GM18511 (cell line): ENCODE measurements around the gene ZSCAN5B.
"Not testable (repeated sequence)": the region's sequence is repeated elsewhere in the genome, so short reads cannot be mapped to it uniquely, and the experiment has no call there.

Experiments
- ATAC-seq: cut with Tn5 transposase; IDR thresholded peaks from one replicate; pipeline ENCODE4 v1.9.1; 2021; ENCODE audit warnings: mild to moderate bottlenecking, moderate library complexity; ENCODE audit not compliant: unreplicated experiment

ZSCAN5B gene, protein sequence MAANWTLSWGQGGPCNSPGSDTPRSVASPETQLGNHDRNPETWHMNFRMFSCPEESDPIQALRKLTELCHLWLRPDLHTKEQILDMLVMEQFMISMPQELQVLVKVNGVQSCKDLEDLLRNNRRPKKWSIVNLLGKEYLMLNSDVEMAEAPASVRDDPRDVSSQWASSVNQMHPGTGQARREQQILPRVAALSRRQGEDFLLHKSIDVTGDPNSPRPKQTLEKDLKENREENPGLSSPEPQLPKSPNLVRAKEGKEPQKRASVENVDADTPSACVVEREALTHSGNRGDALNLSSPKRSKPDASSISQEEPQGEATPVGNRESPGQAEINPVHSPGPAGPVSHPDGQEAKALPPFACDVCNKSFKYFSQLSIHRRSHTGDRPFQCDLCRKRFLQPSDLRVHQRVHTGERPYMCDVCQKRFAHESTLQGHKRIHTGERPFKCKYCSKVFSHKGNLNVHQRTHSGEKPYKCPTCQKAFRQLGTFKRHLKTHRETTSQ

DNA sequence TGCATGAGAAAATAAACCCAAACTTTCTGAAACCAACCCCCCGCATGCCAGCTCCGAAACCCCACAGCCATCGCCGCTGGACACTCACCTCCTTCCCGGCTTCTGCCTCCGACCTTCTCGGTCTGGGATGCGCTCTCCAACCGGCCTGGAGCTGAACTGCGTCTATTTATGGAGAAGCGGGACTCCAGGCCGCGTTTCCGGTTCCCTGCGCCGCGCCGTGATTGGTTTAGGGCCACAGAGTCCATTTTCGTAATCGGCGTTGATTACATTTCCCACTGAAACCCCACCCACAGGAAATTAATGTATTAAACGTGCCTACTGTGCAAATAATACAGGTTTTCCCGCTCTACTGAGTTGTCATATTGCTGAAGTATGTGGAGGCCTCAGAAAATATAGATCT is at the start of gene ZSCAN5B:
TSS of gene ZSCAN5B (minus strand) at position 138 of the 400 bp plus-strand sequence. CDS start 4,731 bp downstream, outside the sequence.
- not testable (repeated sequence) for ATAC-seq

DNA sequence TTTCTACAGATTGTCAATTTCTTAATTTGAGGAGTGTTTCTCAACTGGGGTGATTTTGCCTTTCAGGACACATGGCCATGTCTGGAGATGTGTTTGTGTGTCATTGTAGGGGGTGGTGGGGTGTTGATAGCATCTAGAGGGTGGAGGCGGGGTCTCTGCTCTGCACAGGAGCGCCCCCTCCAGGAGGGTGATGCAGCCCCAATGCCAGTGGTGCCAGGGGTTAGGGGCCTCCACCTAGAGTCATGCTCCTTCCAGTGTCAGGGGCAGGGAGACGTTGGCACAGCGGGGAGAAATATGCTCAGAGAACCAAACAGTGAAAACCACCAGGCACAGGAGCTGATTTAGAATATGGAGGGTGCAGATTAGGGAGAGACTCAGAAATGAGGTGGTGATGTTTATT is 48.2 kb upstream of the ZSCAN5B start:
- ATAC-seq = not testable (repeated sequence)

DNA sequence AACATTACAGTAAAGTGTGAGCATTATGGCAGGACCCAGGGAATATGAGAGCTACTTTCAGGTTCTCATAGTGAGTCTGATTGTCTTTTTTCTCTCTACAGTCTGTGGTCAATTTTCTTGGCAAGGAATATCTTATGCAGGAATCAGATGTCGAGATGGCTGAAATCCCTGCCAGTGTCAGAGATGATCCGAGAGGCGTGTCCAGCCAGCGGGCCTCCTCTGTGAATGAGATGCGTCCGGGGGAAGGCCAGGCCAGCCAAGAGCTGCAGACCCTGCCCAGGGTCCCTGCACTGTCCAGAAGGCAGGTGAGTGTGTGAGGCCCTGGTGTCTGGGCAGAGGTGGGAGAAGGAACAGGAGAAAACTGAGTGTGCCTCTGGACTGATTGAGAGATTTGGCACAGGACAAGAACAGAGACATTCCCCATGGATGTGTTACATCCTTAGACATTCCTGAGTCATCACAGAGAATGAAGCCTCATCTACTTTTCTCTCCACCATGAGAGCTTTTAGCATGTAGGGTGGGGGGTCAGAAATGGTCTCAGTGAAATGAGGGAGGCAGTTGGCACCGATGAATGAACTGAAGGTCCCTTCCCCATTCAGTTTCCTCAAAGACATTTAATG is 47.6 kb upstream of the ZSCAN5B start:
- no peak for ATAC-seq

- ATAC-seq = no peak
Observed at GRCh38 chr19:56223481-56223880, 25.9 kb upstream of the ZSCAN5B start.

DNA sequence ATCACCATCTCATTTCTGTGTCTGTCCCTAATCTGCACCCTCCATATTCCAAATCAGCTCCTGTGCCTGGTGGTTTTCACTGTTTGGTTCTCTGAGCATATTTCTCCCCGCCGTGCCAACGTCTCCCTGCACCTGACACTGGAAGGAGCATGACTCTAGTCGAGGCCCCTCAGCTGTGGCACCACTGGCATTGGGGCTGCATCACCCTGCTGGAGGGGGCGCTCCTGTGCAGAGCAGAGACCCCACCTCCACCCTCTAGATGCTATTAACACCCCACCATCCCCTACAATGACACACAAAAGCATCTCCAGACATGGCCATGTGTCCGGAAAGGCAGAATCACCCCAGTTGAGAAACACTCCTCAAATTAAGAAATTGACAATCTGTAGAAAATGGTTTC is 25.3 kb upstream of the ZSCAN5B start:
- no peak for ATAC-seq

DNA sequence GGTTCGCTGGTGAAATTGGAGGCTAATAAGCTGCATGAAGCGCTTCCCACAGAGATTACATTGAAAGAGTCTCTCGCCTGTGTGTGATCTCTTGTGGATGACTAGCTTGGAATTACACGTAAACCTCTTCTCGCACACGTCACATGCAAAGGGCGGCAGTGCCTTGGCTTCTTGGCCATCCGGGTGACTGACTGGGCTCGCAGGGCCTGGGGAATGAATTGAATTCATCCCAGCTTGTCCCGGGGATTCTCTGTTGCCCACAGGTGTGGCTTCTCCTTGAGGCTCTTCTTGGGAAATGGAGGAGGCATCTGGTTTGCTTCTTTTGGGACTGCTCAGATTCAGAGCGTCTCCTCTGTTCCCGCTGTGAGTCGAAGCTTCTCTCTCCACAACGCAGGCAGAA is 24.3 kb upstream of the ZSCAN5B start:
- no peak for ATAC-seq

- not testable (repeated sequence) for ATAC-seq
Observed at GRCh38 chr19:56221442-56221841, 23.9 kb upstream of the ZSCAN5B start.

- no peak for ATAC-seq
Observed at GRCh38 chr19:56218961-56219360, 21.4 kb upstream of the ZSCAN5B start.

DNA sequence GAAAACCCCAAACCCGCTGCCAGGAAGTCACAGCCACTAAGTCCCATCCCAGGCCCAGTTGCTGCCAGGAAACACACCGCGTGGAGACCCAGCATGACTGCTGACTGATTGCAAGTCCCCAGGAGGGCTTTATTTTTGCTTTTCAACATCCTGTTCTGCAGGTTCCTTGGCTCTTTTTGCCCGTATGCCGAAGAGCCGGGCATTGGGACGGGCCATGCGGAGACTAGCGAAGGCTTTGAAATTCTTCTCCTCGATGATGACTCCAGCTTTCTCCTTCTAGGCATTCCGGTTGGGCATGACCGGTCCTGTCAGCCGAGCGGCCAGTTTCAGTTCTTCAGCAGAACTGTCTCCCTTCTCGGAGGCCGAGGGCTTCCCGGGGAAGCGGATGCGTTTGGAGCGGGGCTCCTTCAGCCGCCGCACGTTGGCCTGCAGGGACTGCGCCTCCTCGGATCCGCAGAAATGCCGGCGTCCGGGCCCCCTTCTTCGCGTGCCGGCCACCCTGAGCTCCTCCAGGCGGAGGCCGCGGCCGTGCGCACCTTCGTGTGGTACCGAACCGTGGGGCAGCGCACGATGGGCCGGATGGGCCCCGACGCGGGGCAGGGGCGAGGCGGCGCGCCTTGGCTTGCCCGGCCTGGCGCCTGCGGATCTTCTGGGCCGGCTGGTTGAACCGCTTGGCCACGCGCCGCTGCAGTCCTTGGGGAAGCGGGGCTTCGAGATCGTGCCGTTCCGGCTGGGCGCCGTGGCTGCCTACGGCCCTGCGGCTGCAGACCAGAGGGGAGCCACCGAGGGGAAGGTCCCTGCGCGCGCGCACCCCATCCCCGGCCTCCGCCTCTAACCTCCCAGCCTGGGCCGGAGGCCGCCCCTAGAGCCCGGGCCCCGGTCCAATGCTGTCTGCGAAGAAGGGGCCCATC is 19.7 kb upstream of the ZSCAN5B start:
- no peak for ATAC-seq

GRCh38 chr19:56211718-56212117 is 14.1 kb upstream of the ZSCAN5B start:
- no peak for ATAC-seq

DNA sequence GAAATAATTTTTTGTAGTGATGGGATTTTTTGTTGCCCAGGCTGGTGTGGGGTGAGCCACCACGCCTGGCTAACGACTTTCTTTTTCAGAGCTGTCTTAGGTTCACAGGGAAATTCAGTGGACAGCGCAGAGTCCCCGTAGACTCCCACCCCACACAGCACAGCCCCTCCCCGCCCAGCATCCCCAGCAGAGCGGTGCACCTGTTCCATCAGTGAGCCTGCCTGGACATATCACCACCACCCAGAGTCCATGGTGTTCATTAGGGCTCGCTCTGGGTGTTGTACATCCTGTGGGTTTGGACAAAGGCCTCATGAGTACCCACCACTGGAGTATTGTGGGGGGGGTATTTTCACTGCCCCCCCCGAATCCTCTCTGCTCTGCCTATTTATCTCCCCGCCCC is 12.5 kb upstream of the ZSCAN5B start:
- ATAC-seq = not testable (repeated sequence)

DNA sequence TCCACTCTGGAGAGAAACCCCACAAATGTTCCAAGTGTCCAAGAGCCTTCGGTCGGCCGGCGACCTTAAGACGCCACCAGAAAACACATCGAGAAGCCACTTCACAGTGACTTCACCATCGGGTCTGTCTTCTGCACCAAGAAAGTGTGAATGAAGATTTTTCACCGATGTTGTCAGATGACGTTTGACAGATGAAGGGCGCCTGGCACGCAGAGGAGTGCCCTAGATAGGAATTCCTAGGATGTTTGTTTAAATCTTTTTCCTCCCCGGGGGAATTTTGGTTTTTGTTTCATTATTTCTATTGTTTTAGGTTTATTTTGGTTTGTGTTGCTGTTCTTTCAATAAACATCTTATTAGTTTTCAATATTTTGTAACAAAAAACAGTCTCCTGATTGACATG is 11.5 kb upstream of the ZSCAN5B start:
- no peak for ATAC-seq

- ATAC-seq = not testable (repeated sequence)
Observed at GRCh38 chr19:56207581-56207980, 10.0 kb upstream of the ZSCAN5B start.

DNA sequence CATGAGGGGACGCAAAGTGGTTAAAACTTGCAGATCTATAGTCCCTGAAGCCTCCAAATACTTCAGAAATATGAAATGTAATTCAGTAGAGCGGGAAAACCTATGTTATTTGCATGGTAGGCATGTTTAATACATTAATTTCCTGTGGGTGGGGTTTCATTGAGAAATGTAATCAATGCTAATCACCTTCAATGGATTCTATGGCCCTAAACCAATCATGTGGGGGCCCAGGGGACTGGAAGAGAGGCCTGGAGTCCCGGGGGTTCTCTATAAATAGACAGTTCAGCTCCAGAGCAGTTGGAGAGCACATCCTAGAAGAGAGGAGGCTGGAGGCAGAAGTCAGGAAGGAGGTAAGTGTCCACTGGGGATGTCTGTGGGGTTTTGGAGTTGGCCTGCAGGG is 4.4 kb upstream of the ZSCAN5B start, which contains the start of gene ZSCAN5C:
TSS of gene ZSCAN5C (plus strand) at position 301 of the 400 bp plus-strand sequence. CDS start 3,641 bp downstream, outside the sequence.
- ATAC-seq = no peak

GRCh38 chr19:56199687-56200086 is 2.1 kb upstream of the ZSCAN5B start:
- no peak for ATAC-seq

GRCh38 chr19:56193981-56194640 is 3.5 kb downstream of the ZSCAN5B start:
- no peak for ATAC-seq

GRCh38 chr19:56191711-56192110 is 5.9 kb downstream of the ZSCAN5B start:
- ATAC-seq = no peak

GRCh38 chr19:56191115-56191514 is 6.5 kb downstream of the ZSCAN5B start:
- ATAC-seq = no peak

- no peak for ATAC-seq
Observed at GRCh38 chr19:56189785-56190184, 7.8 kb downstream of the ZSCAN5B start.

DNA sequence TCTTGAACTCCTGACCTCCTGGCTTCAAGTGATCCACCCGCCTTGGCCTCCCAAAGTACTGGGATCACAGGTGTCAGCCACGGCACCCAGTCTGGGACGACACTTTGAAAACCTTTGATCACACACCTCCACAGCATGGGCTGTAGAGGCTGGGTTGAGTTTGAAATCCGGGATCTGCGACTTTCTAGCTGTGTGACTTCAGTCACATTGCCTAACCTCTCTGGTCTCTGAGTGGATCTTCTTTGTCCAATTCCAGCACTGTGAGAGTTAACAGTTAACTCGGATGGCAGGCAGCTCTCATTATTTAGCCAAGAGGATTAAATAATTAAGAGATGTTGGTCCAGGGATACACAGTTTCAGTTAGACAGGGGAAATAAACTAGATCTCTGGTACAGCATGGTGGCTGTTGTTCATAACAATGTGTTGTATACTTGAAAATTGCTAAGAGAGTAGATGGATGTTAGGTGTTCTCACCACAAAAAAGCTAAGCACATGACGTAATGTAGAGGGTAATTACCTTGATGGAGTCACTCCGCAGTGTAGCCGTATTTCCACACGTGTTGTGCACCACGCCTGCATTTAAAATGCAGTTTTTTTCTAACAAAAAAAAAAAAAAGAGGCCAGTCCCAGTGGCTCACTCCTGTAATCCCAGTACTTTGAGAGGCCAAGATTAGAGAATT is 19.9 kb downstream of the ZSCAN5B start:
- ATAC-seq = no peak
